Stimulated activated CD8-positive, alpha-beta memory T cell treated with anti-CD3 and anti-CD28 coated beads, Interleukin-2, amount 100 ng/mL, for 48 hours (primary cell): ENCODE results near the gene NPW.
A peak's percentile ranks its signal among the peaks of the same experiment; 100 is the strongest.
"Not testable (repeated sequence)": the region's sequence is repeated elsewhere in the genome, so short reads cannot be mapped to it uniquely, and the experiment has no call there.

Experiments used
- DNase-seq, 2 donors: peaks; one replicate each; pipeline ENCODE4 v3.0.0-alpha.2; 2020; ENCODE audit warnings: low read depth in 2 of 2

Gene NPW

GRCh38 chr16:2019921-2020831 is 591 bp downstream of the NPW start:
- DNase-seq, result no peak

- DNase-seq, result no peak
Observed at GRCh38 chr16:2022723-2023091, 3.1 kb downstream of the NPW start.

GRCh38 chr16:2023092-2024031 is 3.8 kb downstream of the NPW start:
- DNase-seq, result peak; percentile 92 to 95

- DNase-seq, result no peak
Observed at GRCh38 chr16:2024032-2024420, 4.4 kb downstream of the NPW start.

GRCh38 chr16:2025251-2025650 is 5.7 kb downstream of the NPW start:
- DNase-seq, result no peak

GRCh38 chr16:2025878-2026460 is 6.4 kb downstream of the NPW start:
- no peak for DNase-seq

GRCh38 chr16:2026461-2027023 is 7.0 kb downstream of the NPW start, which contains the start of gene NHERF2:
Gene NHERF2, plus strand, starts transcription at chr16:2026902. Its CDS starts 104 bp downstream, at chr16:2027006.
- no peak for DNase-seq

- no peak for DNase-seq
Observed at GRCh38 chr16:2027024-2028010, 7.7 kb downstream of the NPW start.

GRCh38 chr16:2028146-2028545 is 8.6 kb downstream of the NPW start:
- DNase-seq, result no peak

GRCh38 chr16:2028620-2029220 is 9.1 kb downstream of the NPW start:
- DNase-seq, result no peak

GRCh38 chr16:2029350-2029749 is 9.8 kb downstream of the NPW start:
- no peak for DNase-seq

- DNase-seq, result no peak
Observed at GRCh38 chr16:2030036-2030435, 10.5 kb downstream of the NPW start.

- no peak for DNase-seq
Observed at GRCh38 chr16:2031081-2031577, 11.5 kb downstream of the NPW start.

- DNase-seq, result no peak
Observed at GRCh38 chr16:2032285-2033056, 12.9 kb downstream of the NPW start.

GRCh38 chr16:2033057-2033908 is 13.7 kb downstream of the NPW start:
- no peak for DNase-seq

GRCh38 chr16:2033909-2034695 is 14.5 kb downstream of the NPW start:
- not testable (repeated sequence) for DNase-seq

- DNase-seq, result no peak
Observed at GRCh38 chr16:2034696-2035430, 15.3 kb downstream of the NPW start.
